Measurements from ENCODE around the gene SLF1.

The SLF1 gene

GRCh38 chr5:94661086-94661485 lies 42.6 kb downstream of the SLF1 start:
- DNase-seq (ENCODE audit: low read depth) = no peak

GRCh38 chr5:94667937-94668336 lies 49.5 kb downstream of the SLF1 start:
- no peak for DNase-seq (ENCODE audit: low read depth)

- DNase-seq (ENCODE audit: low read depth) = peak; percentile 5
These were observed 52.3 kb downstream of the SLF1 start for GRCh38 chr5:94670726-94671125.

- DNase-seq (ENCODE audit: low read depth) = no peak
These were observed 54.3 kb downstream of the SLF1 start for GRCh38 chr5:94672746-94673145.

GRCh38 chr5:94674490-94675382 lies 56.3 kb downstream of the SLF1 start:
- DNase-seq (ENCODE audit: low read depth) = no peak

- DNase-seq (ENCODE audit: low read depth) = no peak
These were observed 57.6 kb downstream of the SLF1 start for GRCh38 chr5:94675965-94676618.

- no peak for DNase-seq (ENCODE audit: low read depth)
These were observed 64.5 kb downstream of the SLF1 start for GRCh38 chr5:94682814-94683520.

- no peak for DNase-seq (ENCODE audit: low read depth)
These were observed 71.4 kb downstream of the SLF1 start for GRCh38 chr5:94689908-94690307.

GRCh38 chr5:94690778-94691177 lies 72.3 kb downstream of the SLF1 start:
- peak; percentile 4 for DNase-seq (ENCODE audit: low read depth)

- no peak for DNase-seq (ENCODE audit: low read depth)
These were observed 72.8 kb downstream of the SLF1 start for GRCh38 chr5:94691291-94691690.

- peak; percentile 67 for DNase-seq (ENCODE audit: low read depth)
These were observed 73.5 kb downstream of the SLF1 start for GRCh38 chr5:94691949-94692348.

GRCh38 chr5:94692581-94692980 lies 74.1 kb downstream of the SLF1 start:
- DNase-seq (ENCODE audit: low read depth) = no peak

GRCh38 chr5:94693043-94693822 lies 74.8 kb downstream of the SLF1 start:
- peak; percentile 86 for DNase-seq (ENCODE audit: low read depth)

GRCh38 chr5:94693845-94694370 lies 75.4 kb downstream of the SLF1 start:
- DNase-seq (ENCODE audit: low read depth) = no peak

GRCh38 chr5:94694671-94695070 lies 76.2 kb downstream of the SLF1 start:
- peak; percentile 48 for DNase-seq (ENCODE audit: low read depth)

GRCh38 chr5:94698197-94698596 lies 79.7 kb downstream of the SLF1 start:
- no peak for DNase-seq (ENCODE audit: low read depth)

GRCh38 chr5:94699562-94699961 lies 81.1 kb downstream of the SLF1 start:
- DNase-seq (ENCODE audit: low read depth) = no peak

- DNase-seq (ENCODE audit: low read depth) = no peak
These were observed 82.1 kb downstream of the SLF1 start for GRCh38 chr5:94700592-94700991.

- DNase-seq (ENCODE audit: low read depth) = no peak
These were observed 84.3 kb downstream of the SLF1 start for GRCh38 chr5:94702729-94703128.

- DNase-seq (ENCODE audit: low read depth) = peak; percentile 31
These were observed 87.0 kb downstream of the SLF1 start for GRCh38 chr5:94705427-94705826.

- no peak for DNase-seq (ENCODE audit: low read depth)
These were observed 88.9 kb downstream of the SLF1 start for GRCh38 chr5:94707359-94707758.

GRCh38 chr5:94709277-94709676 lies 90.8 kb downstream of the SLF1 start:
- no peak for DNase-seq (ENCODE audit: low read depth)
